ENCODE results near the gene CDYL. TPM values are rescaled to one million over a fixed set of nuclear protein-coding genes. Genes with fewer than 3 reads are reported as not detected.

Gene CDYL
- polyA plus RNA-seq, 1 of the 3 experiments (the other 2 are of a cell fraction) = 13.3 TPM

GRCh38 chr6:4806337-4806725 lies 30.1 kb downstream of the CDYL start:
- POLR2A ChIA-PET = no interaction called here
- no peak overlapping the region for H3K4me2 ChIP-seq
- no peaks in the 10 kb centered on the region for H3K27me3 ChIP-seq (ENCODE audit: insufficient read depth)
- no peak overlapping the region for H3K9ac ChIP-seq
- H3K4me1 ChIP-seq (ENCODE audit: control insufficient read depth in 1 of 2, insufficient read depth in 2 of 2, low read depth in 1 of 2, low read length in 1 of 2) = peaks cover 0 to 18% of the 10 kb centered on the region in 2 experiments; a peak in 3 of 4 replicates
- CTCF ChIA-PET = interaction anchor here (0.6 to 1.7 kb wide), 4 partner anchors 8 to 160 kb away, joined by 3 to 10 read pairs (median 4); partner anchors contain the start of gene CDYL
- no peaks in the 10 kb centered on the region for H3K9me2 ChIP-seq
- H3K9me3 ChIP-seq = no peaks in the 10 kb centered on the region
- no peak for DNase-seq
- no peak overlapping the region for H3K4me3 ChIP-seq (ENCODE audit: low read depth in 2 of 2, low read length in 1 of 2)
- peaks cover 4% of the 10 kb centered on the region for H3F3A ChIP-seq (replicated peaks; ENCODE audit: insufficient read depth)
- no peaks in the 10 kb centered on the region for H3K36me3 ChIP-seq (replicated peaks in 1 of 2; ENCODE audit: control insufficient read depth in 1 of 2, insufficient read depth in 2 of 2, low read length in 1 of 2)
- H3K27ac ChIP-seq (ENCODE audit: low read depth in 2 of 2, low read length in 1 of 2) = no peak overlapping the region
- peaks cover 74% of the 10 kb centered on the region for H4K20me1 ChIP-seq (ENCODE audit: insufficient read depth)
- 70% methylated on average over 7 of the region's 7 CpGs for WGBS (ENCODE audit: low lambda C conversion rate)
- H3K79me2 ChIP-seq (ENCODE audit: insufficient read depth) = peaks cover 83% of the 10 kb centered on the region
- TF ChIP-seq NRF1 (IDR thresholded peaks at IDR 0.05; ENCODE audit: low read depth, low read length) (no peak), RFX5 (IDR thresholded peaks at IDR 0.05; ENCODE audit: low read length) (no peak), SMC3 (IDR thresholded peaks at IDR 0.05; ENCODE audit: low read depth, low read length) (no peak), JUND (IDR thresholded peaks at IDR 0.05) (no peak), MEF2A (IDR thresholded peaks at IDR 0.05; ENCODE audit: borderline replicate concordance, low read depth) (no peak), POLR2AphosphoS5 (IDR thresholded peaks at IDR 0.05; ENCODE audit: low read depth, low read length) (no peak), SIN3A (IDR thresholded peaks at IDR 0.05; ENCODE audit: borderline replicate concordance, low read depth, low read length) (no peak)
- H2AFZ ChIP-seq (ENCODE audit: low read depth) = no peak overlapping the region

GRCh38 chr6:4806791-4807190 lies 30.6 kb downstream of the CDYL start:
- CTCF ChIA-PET = interaction anchor here (0.6 to 1.7 kb wide), 4 partner anchors 7 to 160 kb away, joined by 3 to 10 read pairs (median 4); partner anchors contain the start of gene CDYL

GRCh38 chr6:4808396-4808795 lies 32.2 kb downstream of the CDYL start:
- TF ChIP-seq GATA2 (CRISPR knock-in tag; IDR thresholded peaks at IDR 0.05) (no peak), NFIC (IDR thresholded peaks at IDR 0.05; ENCODE audit: borderline replicate concordance) (no peak), TEAD4 (IDR thresholded peaks at IDR 0.05; ENCODE audit: borderline replicate concordance, insufficient read depth) (no peak), RAD21 (IDR thresholded peaks at IDR 0.05; ENCODE audit: low read length) (no peak), TCF12 (IDR thresholded peaks at IDR 0.05) (no peak), MXI1 (IDR thresholded peaks at IDR 0.05; ENCODE audit: low read depth, low read length) (no peak), MAX (IDR thresholded peaks at IDR 0.05; ENCODE audit: low read depth) (no peak), CHD2 (IDR thresholded peaks at IDR 0.05; ENCODE audit: low read length, partially characterized antibody) (no peak), SMC3 (IDR thresholded peaks at IDR 0.05; ENCODE audit: low read depth, low read length) (no peak), RXRA (IDR thresholded peaks at IDR 0.05; ENCODE audit: borderline replicate concordance, low read depth) (no peak), IRF3 (IDR thresholded peaks at IDR 0.05; ENCODE audit: low read depth, low read length) (no peak)
- 97% methylated on average over 6 of the region's 6 CpGs for WGBS (ENCODE audit: low lambda C conversion rate)
- Histone ChIP-seq H3K4me3 (ENCODE audit: low read depth in 2 of 2, low read length in 1 of 2) (no peak overlapping the region), H4K20me1 (ENCODE audit: insufficient read depth) (peaks cover 61% of the 10 kb centered on the region), H2AFZ (ENCODE audit: low read depth) (no peak overlapping the region), H3K79me2 (ENCODE audit: insufficient read depth) (peaks cover 85% of the 10 kb centered on the region), H3K27me3 (ENCODE audit: insufficient read depth) (no peaks in the 10 kb centered on the region), H3K9me3 (no peaks in the 10 kb centered on the region), H3K4me2 (no peak overlapping the region), H3K36me3 (replicated peaks in 1 of 2; ENCODE audit: control insufficient read depth in 1 of 2, insufficient read depth in 2 of 2, low read length in 1 of 2) (no peaks in the 10 kb centered on the region), H3F3A (replicated peaks; ENCODE audit: insufficient read depth) (peaks cover 9% of the 10 kb centered on the region), H3K9me2 (no peaks in the 10 kb centered on the region), H3K9ac (no peak overlapping the region), H3K4me1 (ENCODE audit: control insufficient read depth in 1 of 2, insufficient read depth in 2 of 2, low read depth in 1 of 2, low read length in 1 of 2) (peaks cover 0 to 11% of the 10 kb centered on the region in 2 experiments; a peak in 3 of 4 replicates), H3K27ac (ENCODE audit: low read depth in 2 of 2, low read length in 1 of 2) (no peak overlapping the region)
- ChIA-PET POLR2A (no interaction called here), CTCF (no interaction called here)
- no peak for DNase-seq

More at GRCh38 chr6:4806791-4807190, 30.6 kb downstream of the CDYL start:
- WGBS (ENCODE audit: low lambda C conversion rate) = 97% methylated on average over 9 of the region's 9 CpGs
- Histone ChIP-seq H3K27ac (ENCODE audit: low read depth in 2 of 2, low read length in 1 of 2) (no peak overlapping the region), H3K79me2 (ENCODE audit: insufficient read depth) (peaks cover 83% of the 10 kb centered on the region), H3F3A (replicated peaks; ENCODE audit: insufficient read depth) (peaks cover 4% of the 10 kb centered on the region), H3K36me3 (replicated peaks in 1 of 2; ENCODE audit: control insufficient read depth in 1 of 2, insufficient read depth in 2 of 2, low read length in 1 of 2) (no peaks in the 10 kb centered on the region), H3K4me2 (no peak overlapping the region), H2AFZ (ENCODE audit: low read depth) (no peak overlapping the region), H3K9me2 (no peaks in the 10 kb centered on the region), H4K20me1 (ENCODE audit: insufficient read depth) (peaks cover 72% of the 10 kb centered on the region), H3K4me3 (ENCODE audit: low read depth in 2 of 2, low read length in 1 of 2) (no peak overlapping the region), H3K9me3 (no peaks in the 10 kb centered on the region), H3K9ac (no peak overlapping the region), H3K4me1 (ENCODE audit: control insufficient read depth in 1 of 2, insufficient read depth in 2 of 2, low read depth in 1 of 2, low read length in 1 of 2) (peaks cover 0 to 18% of the 10 kb centered on the region in 2 experiments; a peak in 3 of 4 replicates), H3K27me3 (ENCODE audit: insufficient read depth) (no peaks in the 10 kb centered on the region)
- POLR2A ChIA-PET = no interaction called here
- TF ChIP-seq FOXM1 (IDR thresholded peaks at IDR 0.05; ENCODE audit: low read depth) (no peak), GATA2 (CRISPR knock-in tag; IDR thresholded peaks at IDR 0.05) (no peak), POLR2AphosphoS5 (IDR thresholded peaks at IDR 0.05; ENCODE audit: low read depth, low read length) (no peak), SIN3A (IDR thresholded peaks at IDR 0.05; ENCODE audit: borderline replicate concordance, low read depth, low read length) (no peak), MXI1 (IDR thresholded peaks at IDR 0.05; ENCODE audit: low read depth, low read length) (no peak), SMC3 (IDR thresholded peaks at IDR 0.05; ENCODE audit: low read depth, low read length) (no peak)
- no peak for DNase-seq
